OCI-LY7 (cell line): ENCODE data around the gene TSPAN8. TPM values are rescaled to one million over a fixed set of nuclear protein-coding genes. Genes with fewer than 3 reads are reported as not detected.

Experiments
- BruUV-seq: library from RNA; stranded (reverse); fragments of 400-500 nt; replicated peaks from 2 replicates; lab custom pipeline; 2021; lab: Mats Ljungman, UMichigan
- CTCF ChIA-PET: fragments of 300-600 bp; sonication (Branson Sonifier 250); formaldehyde crosslinking; loops from one replicate; lab custom pipeline; 2022; ENCODE audit warnings: antibody characterized with exemption; ENCODE audit not compliant: unreplicated experiment; lab: Charles Lee
- POLR2A ChIA-PET: fragments of 300-600 bp; sonication (Branson Sonifier 250); formaldehyde crosslinking; loops from one replicate; lab custom pipeline; 2022; ENCODE audit warnings: antibody characterized with exemption; lab: Charles Lee
- DNase-seq: peaks from one replicate; pipeline ENCODE4 v3.0.0-alpha.2; 2015; ENCODE audit warnings: low spot score
- H2AFZ ChIP-seq: fragments of 200-600 bp; sonication (generic), shearing (Covaris generic); 2 replicates; pipeline ENCODE4 v1.6.1; 2014; ENCODE audit warnings: mild to moderate bottlenecking, antibody characterized with exemption, low read length, moderate library complexity
- H3K27ac ChIP-seq: fragments of 200-600 bp; sonication (generic); 2 replicates; pipeline ENCODE4 v1.5.1; 2014; ENCODE audit warnings: mixed run types, low read depth, mild to moderate bottlenecking, moderate library complexity, low read length, inconsistent platforms; ENCODE audit not compliant: poor library complexity, severe bottlenecking
- H3K36me3 ChIP-seq: fragments of 200-600 bp; sonication (generic); 2 replicates; pipeline ENCODE4 v1.6.1; 2014; ENCODE audit warnings: mild to moderate bottlenecking, antibody characterized with exemption, low read length, moderate library complexity, mixed read lengths; ENCODE audit not compliant: insufficient read depth
- H3K4me1 ChIP-seq: fragments of 200-600 bp; sonication (generic); 2 replicates; pipeline ENCODE4 v1.5.1; 2014; ENCODE audit warnings: mild to moderate bottlenecking, low read length; ENCODE audit not compliant: insufficient read depth, poor library complexity, severe bottlenecking
- H3K4me2 ChIP-seq: fragments of 200-600 bp; sonication (generic); 2 replicates; pipeline ENCODE4 v1.6.1; 2014; ENCODE audit warnings: mild to moderate bottlenecking, low read length
- H3K4me3 ChIP-seq: fragments of 200-600 bp; sonication (generic); 2 replicates; pipeline ENCODE4 v1.5.1; 2014; ENCODE audit warnings: mild to moderate bottlenecking, low read depth, low read length; ENCODE audit not compliant: poor library complexity, severe bottlenecking
- H3K79me2 ChIP-seq: fragments of 200-600 bp; sonication (generic); 2 replicates; pipeline ENCODE4 v1.6.1; 2016; ENCODE audit warnings: low read depth, mild to moderate bottlenecking, low read length, moderate library complexity, mixed read lengths; ENCODE audit not compliant: insufficient read depth
- H3K9me2 ChIP-seq: fragments of 200-600 bp; sonication (generic); 2 replicates; pipeline ENCODE4 v1.6.1; 2016; ENCODE audit warnings: mild to moderate bottlenecking, low read length, mixed read lengths; ENCODE audit not compliant: insufficient read depth
- H3K9me3 ChIP-seq: fragments of 200-600 bp; sonication (generic); 2 replicates; pipeline ENCODE4 v1.6.1; 2014; ENCODE audit warnings: mild to moderate bottlenecking, mixed run types, low read length, mixed read lengths
- H4K20me1 ChIP-seq: fragments of 200-600 bp; sonication (generic); 2 replicates; pipeline ENCODE4 v1.6.1; 2014; ENCODE audit warnings: mild to moderate bottlenecking, antibody characterized with exemption, low read length, moderate library complexity, mixed read lengths; ENCODE audit not compliant: insufficient read depth
- EZH2phosphoT487 ChIP-seq: fragments of 200-600 bp; sonication (generic); IDR thresholded peaks from 2 replicates; pipeline ENCODE4 v1.6.1; 2018; ENCODE audit warnings: low read depth, borderline replicate concordance, mild to moderate bottlenecking, mixed run types, antibody characterized with exemption, low read length, moderate library complexity, mixed read lengths
- intact Hi-C: fragments of 100-400 bp; cut with micrococcal nuclease; formaldehyde crosslinking; loops from one replicate; pipeline ENCODE4 v1.10.0; 2022; ENCODE audit not compliant: unreplicated experiment
- total RNA-seq, 2 experiments: library from RNA; depleted of rRNA in 1 of 2; stranded (reverse); fragments of >200 nt in 1 of 2; shearing (Covaris generic) in 1 of 2; gene quantifications; 2 replicates each; pipeline ENCODE4 v1.2.3, GENCODE V29; 2014 to 2022
- TF ChIP-seq, protein P1 (sequence below): fragments of 200-600 bp; sonication (generic); conservative IDR thresholded peaks from 2 replicates; pipeline ENCODE4 v1.5.1; 2014; ENCODE audit warnings: mild to moderate bottlenecking, antibody characterized with exemption, low read length, moderate library complexity, mixed read lengths

Gene TSPAN8
- total RNA-seq, 2 experiments from 2014 or later = not detected

- Histone ChIP-seq H3K4me2 (no peak overlapping the region), H2AFZ (no peak overlapping the region), H3K4me1 (no peaks in the 10 kb centered on the region), H3K27ac (no peak overlapping the region), H3K9me3 (no peaks in the 10 kb centered on the region), H3K79me2 (no peaks in the 10 kb centered on the region), H3K9me2 (no peaks in the 10 kb centered on the region), H3K4me3 (no peak overlapping the region), H3K36me3 (no peaks in the 10 kb centered on the region), H4K20me1 (no peaks in the 10 kb centered on the region)
- ChIA-PET POLR2A (interaction anchor here (0.6 kb wide), 2 partner anchors 285 to 1070 kb away, joined by 3 read pairs; no protein-coding TSS in a partner anchor), CTCF (no interaction called here)
- TF ChIP-seq, protein P1, sequence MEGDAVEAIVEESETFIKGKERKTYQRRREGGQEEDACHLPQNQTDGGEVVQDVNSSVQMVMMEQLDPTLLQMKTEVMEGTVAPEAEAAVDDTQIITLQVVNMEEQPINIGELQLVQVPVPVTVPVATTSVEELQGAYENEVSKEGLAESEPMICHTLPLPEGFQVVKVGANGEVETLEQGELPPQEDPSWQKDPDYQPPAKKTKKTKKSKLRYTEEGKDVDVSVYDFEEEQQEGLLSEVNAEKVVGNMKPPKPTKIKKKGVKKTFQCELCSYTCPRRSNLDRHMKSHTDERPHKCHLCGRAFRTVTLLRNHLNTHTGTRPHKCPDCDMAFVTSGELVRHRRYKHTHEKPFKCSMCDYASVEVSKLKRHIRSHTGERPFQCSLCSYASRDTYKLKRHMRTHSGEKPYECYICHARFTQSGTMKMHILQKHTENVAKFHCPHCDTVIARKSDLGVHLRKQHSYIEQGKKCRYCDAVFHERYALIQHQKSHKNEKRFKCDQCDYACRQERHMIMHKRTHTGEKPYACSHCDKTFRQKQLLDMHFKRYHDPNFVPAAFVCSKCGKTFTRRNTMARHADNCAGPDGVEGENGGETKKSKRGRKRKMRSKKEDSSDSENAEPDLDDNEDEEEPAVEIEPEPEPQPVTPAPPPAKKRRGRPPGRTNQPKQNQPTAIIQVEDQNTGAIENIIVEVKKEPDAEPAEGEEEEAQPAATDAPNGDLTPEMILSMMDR = no peak
- TF ChIP-seq EZH2phosphoT487 = no peak
- no peak for DNase-seq
- no TSS peak for BruUV-seq
- intact Hi-C loops = no loop called here
Observed at GRCh38 chr12:71197460-71197859, 39.7 kb upstream of the TSPAN8 start.

- DNase-seq = no peak
- H3K4me1 ChIP-seq = no peaks in the 10 kb centered on the region
- no peak for TF ChIP-seq EZH2phosphoT487
- no peak overlapping the region for H3K4me3 ChIP-seq
- H3K9me2 ChIP-seq = no peaks in the 10 kb centered on the region
- ChIA-PET CTCF (no interaction called here), POLR2A (interaction anchor here (0.6 to 1.4 kb wide), 2 partner anchors 30 to 1509 kb away, joined by 3 to 4 read pairs; no protein-coding TSS in a partner anchor)
- no peak overlapping the region for H3K27ac ChIP-seq
- BruUV-seq = no TSS peak
- no peak overlapping the region for H2AFZ ChIP-seq
- H3K79me2 ChIP-seq = no peaks in the 10 kb centered on the region
- intact Hi-C loops = no loop called here
- H3K9me3 ChIP-seq = no peaks in the 10 kb centered on the region
- H3K36me3 ChIP-seq = no peaks in the 10 kb centered on the region
- H3K4me2 ChIP-seq = no peak overlapping the region
- H4K20me1 ChIP-seq = no peaks in the 10 kb centered on the region
Observed at GRCh38 chr12:71195338-71195896, 37.6 kb upstream of the TSPAN8 start.

DNA sequence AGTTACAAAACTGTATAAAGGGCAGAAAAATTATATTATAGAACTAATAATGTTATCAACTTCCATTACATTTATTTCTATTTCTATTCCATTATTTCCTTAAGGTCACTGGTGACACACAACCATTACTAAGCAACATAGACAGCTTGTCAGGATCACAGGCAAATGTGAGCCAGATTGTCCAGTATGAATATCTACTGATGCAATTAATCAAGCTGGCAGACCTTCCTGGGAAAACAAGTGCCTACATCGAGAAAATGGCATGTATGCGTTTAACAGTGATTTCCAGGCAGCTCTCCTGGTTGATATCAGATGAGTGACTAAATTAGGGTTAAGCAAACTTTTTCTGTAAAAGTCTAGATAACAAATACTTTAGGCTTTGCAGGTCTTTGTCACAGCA is 36.9 kb upstream of the TSPAN8 start:
- POLR2A ChIA-PET = no interaction called here
- Histone ChIP-seq H3K4me2 (no peak overlapping the region), H3K9me3 (no peaks in the 10 kb centered on the region), H3K36me3 (no peaks in the 10 kb centered on the region), H2AFZ (no peak overlapping the region), H3K4me3 (no peak overlapping the region), H3K4me1 (no peaks in the 10 kb centered on the region), H3K9me2 (no peaks in the 10 kb centered on the region), H3K27ac (no peak overlapping the region), H3K79me2 (no peaks in the 10 kb centered on the region), H4K20me1 (no peaks in the 10 kb centered on the region)
- no peak for DNase-seq
- CTCF ChIA-PET = no interaction called here
- no peak for TF ChIP-seq EZH2phosphoT487
- TF ChIP-seq, protein P1 = no peak
- BruUV-seq = no TSS peak
- intact Hi-C loops = no loop called here
